Fibroblast of skin of scalp (primary cell): ENCODE measurements around the gene RAB44. TPM values are rescaled to one million over a fixed set of nuclear protein-coding genes. Genes with fewer than 3 reads are reported as not detected.
A peak's percentile ranks its signal among the peaks of the same experiment; 100 is the strongest.
"Not testable (repeated sequence)": the region's sequence is repeated elsewhere in the genome, so short reads cannot be mapped to it uniquely, and the experiment has no call there.

Source experiments
- DNase-seq: peaks from one replicate; pipeline ENCODE4 v3.0.0-alpha.2; 2013
- polyA plus RNA-seq, 2 experiments: library from polyadenylated mRNA; unstranded; fragments of 120-200 nt; gene quantifications; one replicate each; pipeline ENCODE4 v1.2.1, GENCODE V29; 2013; ENCODE audit not compliant: insufficient read length in 2 of 2

RAB44 gene, protein sequence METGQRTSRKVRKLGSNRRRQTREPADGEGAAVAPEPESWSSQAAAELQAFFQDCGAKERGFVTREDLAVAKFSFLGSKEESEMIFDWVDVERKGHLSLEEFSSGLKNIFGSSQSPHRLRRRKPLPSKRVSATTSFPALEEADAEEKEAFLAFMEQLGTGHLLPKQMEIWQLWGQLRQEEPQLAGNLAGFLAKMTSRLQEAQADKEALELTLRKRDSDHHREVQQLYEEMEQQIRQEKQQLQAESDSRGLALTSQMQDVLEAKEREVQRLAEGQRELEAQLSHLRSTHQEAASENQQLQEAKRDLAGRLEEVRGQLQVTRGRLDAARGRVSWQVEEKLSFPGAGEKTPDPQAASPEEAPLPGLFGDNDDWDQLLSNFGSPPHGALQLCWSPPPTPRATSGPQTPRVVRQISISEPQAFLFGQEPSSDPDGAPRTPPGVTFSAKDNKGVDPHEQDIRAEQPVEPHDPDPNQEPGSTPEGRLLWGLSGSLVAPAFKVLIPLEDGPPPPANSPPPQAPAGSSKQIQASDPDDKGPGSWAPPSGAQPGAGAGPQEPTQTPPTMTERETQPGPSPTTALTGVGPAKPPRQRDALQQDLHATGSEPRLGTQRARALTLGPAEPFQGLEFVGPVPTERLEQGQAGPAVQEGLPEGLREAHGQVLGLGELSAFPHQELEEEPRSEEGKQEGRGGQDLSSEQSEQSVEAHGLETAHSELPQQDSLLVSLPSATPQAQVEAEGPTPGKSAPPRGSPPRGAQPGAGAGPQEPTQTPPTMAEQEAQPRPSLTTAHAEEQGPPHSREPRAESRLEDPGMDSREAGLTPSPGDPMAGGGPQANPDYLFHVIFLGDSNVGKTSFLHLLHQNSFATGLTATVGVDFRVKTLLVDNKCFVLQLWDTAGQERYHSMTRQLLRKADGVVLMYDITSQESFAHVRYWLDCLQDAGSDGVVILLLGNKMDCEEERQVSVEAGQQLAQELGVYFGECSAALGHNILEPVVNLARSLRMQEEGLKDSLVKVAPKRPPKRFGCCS
- 0.06 TPM for polyA plus RNA-seq (2013, experiment 1 of 2; ENCODE audit: insufficient read length)
- not detected for polyA plus RNA-seq (2013, experiment 2 of 2; ENCODE audit: insufficient read length)

DNA sequence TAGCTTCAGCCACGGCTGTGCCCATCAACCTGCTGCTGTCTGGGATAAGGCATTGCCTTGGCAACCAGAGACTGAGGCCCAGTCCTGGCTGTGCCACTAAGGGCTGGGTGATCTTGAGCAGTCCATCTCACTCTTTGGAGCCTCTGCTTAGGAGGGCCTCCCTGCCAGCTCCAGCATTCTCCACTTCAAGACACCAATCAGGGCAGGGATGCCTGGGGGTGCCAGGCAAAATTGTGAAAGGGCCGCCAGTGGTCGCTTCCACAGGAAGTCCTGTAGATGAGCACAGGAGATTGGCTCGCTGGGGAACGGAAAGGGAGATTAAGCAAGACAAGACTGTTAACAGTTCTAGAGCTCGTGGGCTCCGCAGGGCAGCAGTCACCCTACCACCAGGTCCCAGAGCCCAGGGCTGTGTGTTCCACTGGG, at the start of gene RAB44:
Gene RAB44 (plus strand): TSS at position 346 of the 423 bp plus-strand sequence. CDS start 6,410 bp downstream, outside the sequence.
- DNase-seq, result no peak

- DNase-seq, result no peak
These were observed 48.5 kb upstream of the RAB44 start for GRCh38 chr6:36649086-36649485.

- DNase-seq, result no peak
These were observed 47.7 kb upstream of the RAB44 start for GRCh38 chr6:36649701-36650484.

- DNase-seq, result no peak
These were observed 46.7 kb upstream of the RAB44 start for GRCh38 chr6:36650848-36651478.

DNA sequence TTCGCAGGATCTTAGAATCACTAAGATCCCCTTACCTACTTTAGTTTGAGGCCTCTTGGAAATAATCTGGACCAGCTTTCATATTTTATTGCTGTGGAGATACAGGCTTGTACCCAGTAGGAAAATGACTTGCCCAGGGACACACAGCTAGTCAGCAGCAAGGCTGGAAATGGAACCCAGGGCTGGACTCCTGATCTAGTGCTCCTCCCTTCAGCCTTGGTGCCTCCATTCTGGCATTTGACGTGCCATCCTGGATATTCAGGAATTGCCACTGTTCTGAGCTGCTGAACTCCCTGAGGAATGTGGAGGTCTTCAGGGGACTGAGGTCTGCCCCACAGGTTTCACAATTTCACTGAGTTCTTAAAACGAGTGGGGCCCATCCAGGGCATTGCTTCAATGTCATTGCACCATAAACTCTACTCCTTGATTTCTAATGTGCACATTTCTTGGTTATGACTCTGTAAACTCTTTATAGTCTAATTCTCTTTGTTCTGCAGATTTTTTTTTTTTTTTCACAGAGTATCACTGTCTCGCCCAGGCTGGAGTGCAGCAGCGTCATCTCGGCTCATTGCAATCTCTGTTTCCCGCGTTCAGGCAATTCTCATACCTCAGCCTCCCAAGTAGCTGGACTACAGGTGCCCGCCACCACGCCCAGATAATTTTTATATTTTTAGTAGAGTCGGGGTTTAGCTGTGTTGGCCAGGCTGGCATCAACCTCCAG, 45.8 kb upstream of the RAB44 start:
- no peak for DNase-seq

DNA sequence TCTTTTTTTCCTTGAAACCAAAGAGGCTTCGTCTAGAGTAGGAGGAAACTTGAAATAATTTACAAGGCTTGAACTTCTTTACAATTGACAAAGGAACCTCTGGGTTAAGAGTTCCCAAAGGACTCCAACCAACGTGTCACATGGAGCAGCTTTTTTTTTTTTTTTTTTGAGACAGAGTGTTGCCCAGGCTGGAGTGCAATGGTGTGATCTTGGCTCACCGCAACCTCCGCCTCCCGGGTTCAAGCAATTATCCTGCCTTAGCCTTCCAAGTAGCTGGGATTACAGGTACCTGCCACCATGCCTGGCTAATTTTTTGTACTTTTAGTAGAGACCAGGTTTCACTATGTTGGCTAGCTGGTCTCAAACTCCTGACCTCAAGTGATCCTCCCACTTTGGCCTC, 43.2 kb upstream of the RAB44 start:
- not testable (repeated sequence) for DNase-seq

GRCh38 chr6:36655085-36655724, 42.4 kb upstream of the RAB44 start:
- DNase-seq, result no peak

DNA sequence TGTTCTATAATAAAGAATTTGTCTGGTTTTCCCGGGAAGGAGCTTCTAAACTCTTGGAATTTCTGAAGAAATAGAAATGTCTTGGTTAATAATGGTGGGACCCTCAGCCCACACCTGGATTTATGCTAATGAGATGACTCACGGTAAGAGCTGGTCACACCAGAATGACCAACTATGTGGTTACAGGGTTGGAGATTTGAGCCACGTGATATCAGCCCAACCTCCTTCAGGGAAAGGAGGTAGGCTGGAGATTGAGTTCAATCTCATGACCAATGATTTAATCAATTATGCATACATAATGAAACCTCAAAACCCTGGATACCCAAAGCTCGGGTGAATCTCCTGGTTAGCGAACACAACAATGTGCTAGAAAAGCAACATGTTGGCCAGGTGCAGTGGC, 41.2 kb upstream of the RAB44 start:
- no peak for DNase-seq

DNA sequence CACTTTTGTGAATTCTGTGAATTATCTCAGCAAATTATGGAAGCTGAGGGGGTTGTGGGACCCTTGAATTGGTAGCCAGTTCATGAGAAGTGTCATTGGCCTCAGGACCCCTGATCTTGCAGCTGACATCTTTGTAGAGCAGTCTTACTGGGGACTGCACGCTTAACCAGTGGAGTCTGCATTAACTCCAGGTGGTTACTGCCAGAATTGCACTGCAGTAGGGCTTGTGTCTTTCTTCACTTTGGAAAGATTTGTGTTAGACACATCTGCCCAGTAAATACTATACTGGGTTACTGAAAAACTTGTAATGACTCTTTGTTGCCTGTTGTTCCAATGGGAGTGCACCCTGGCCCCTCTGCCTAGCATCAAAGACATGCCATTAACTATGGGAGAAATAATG, 40.4 kb upstream of the RAB44 start:
- no peak for DNase-seq

DNA sequence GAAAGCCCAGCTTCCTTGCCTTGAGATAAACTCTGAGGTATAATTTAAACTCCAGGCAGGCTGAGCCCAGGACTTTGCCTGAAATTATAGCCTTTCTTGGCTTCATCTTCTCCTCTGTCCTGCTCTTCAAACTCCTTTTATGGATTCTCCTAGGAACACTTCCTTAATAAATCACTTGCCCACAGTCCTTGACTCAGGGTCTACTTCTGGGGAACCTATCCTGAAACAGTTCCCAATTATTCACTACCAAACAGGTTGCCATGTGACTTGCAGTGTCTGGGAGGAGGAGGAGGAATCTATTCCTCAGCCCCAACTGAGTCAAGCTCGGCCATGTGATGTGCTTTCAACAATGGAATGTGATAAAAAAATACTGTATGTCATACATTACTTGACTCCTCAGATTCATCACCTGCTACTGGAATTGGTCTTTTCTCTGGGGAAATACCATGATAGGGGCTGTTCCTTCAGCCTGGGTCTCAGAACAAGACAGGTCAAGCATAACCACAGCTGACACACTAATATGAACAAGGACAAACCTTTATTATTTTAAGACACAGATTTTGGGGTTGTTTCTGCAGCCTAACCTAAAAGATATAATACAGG, 39.6 kb upstream of the RAB44 start:
- DNase-seq, result peak; percentile 62

DNA sequence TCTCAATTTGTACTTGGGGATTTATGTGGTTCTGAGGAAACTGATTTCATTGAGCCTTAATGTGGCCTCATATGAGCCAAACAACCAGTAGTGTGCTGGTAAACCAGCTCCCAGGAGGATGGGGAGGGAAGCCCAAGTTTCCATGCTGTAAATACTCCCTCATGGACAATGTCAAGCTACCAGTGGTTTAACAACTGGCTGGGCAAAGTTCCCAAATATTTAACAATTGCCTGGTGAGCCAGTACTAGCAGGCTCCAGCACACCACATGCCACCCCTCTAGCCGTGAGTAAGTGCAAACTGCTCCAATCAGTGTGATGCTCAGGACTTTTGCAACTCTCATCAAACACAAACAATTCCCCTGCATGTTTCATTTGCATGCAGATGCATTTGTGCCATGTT, 38.4 kb upstream of the RAB44 start:
- peak; percentile 92 for DNase-seq

GRCh38 chr6:36660771-36661471, 36.7 kb upstream of the RAB44 start:
- DNase-seq, result no peak

GRCh38 chr6:36662380-36662779, 35.2 kb upstream of the RAB44 start:
- no peak for DNase-seq

DNA sequence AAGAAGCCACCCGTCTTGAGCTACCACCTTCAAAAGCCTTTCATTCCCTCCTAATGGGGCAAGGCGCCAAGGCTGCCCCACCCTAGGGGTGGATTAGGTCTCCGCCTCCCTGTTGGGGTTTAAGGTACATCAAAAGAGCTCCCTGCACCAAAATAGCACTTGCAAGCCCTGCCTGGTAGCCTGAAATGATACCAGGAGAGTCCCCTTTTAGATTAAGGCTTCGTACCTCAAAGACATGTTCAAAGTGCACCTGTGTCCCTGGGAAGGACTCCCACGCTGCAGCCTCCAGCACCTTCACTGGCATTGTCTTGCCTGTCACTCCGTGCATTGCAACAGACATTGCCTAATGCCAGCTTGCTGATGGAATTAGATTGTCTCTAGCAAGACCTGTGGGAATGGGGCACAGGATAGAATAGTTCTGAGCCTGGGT, 34.8 kb upstream of the RAB44 start:
- no peak for DNase-seq

GRCh38 chr6:36663504-36664446, 33.9 kb upstream of the RAB44 start:
- no peak for DNase-seq

DNA sequence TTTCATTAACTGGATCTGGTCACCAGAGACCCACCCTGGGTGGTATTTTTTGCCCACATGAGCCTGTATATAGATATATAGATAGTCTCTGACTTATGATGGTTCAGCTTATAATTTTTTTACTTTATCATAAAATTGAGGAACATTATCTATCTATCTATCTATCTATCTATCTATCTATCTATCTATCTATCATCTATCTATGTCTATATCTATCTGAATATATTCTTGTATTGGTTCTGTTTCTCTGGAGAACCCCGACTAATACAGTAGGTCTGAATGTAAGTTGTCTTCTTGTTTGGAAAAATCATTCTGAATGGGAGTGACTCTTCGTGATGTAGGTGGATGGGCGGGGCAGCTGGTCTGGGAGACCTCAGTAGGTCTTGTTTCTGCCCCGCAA, 32.4 kb upstream of the RAB44 start:
- DNase-seq, result no peak

DNA sequence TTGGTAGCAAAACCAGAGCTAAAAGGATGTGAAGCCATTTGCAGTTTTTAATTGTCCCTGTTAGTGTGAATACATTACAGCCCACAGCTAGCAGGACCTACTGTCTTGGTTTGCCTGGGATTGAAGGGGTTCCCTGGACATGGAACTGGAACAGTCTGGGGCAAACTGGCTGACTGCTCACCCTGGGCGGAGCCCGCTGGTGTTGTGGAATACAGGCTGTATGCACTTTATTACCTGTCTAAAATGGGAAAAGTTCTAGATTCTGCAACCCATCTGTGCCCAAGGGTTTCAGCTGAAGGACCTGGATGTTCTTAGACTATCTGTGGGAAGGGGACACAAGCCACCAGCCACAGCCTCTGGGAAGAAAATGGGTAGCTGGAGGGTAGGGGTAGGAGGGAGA, 31.3 kb upstream of the RAB44 start:
- DNase-seq, result no peak
